NB4 (cell line): Measurements from ENCODE around the gene TTLL13.
"Not testable (repeated sequence)": the region's sequence is repeated elsewhere in the genome, so short reads cannot be mapped to it uniquely, and the experiment has no call there.

Source experiments
- DNase-seq: peaks from one replicate; pipeline ENCODE4 v3.0.0; 2010; ENCODE audit warnings: low read depth
- H3K4me3 ChIP-seq: one replicate; pipeline ENCODE4 v1.5.1; 2011; ENCODE audit warnings: mild to moderate bottlenecking, low read depth, low read length, moderate library complexity
- CTCF ChIP-seq: IDR thresholded peaks from one replicate; pipeline ENCODE4 v1.5.1; 2012; ENCODE audit warnings: low read depth, low read length
- MAX ChIP-seq: IDR thresholded peaks from 2 replicates; pipeline ENCODE4 v1.6.1; 2011; ENCODE audit warnings: low read depth, low read length
- MYC ChIP-seq: IDR thresholded peaks from 2 replicates; pipeline ENCODE4 v1.6.1; 2011; ENCODE audit warnings: low read depth, low read length
- POLR2A ChIP-seq: IDR thresholded peaks from 2 replicates; pipeline ENCODE4 v1.6.1; 2011; ENCODE audit warnings: mild to moderate bottlenecking; ENCODE audit not compliant: insufficient read length; ENCODE audit errors: extremely low read depth

The TTLL13 gene

GRCh38 chr15:90294601-90295269 is 45.4 kb downstream of the TTLL13 start:
- TF ChIP-seq POLR2A: no peak
- TF ChIP-seq CTCF: no peak
- no peak for TF ChIP-seq MAX
- no peak for TF ChIP-seq MYC
- no peak overlapping the region for H3K4me3 ChIP-seq
- no peak for DNase-seq

DNA sequence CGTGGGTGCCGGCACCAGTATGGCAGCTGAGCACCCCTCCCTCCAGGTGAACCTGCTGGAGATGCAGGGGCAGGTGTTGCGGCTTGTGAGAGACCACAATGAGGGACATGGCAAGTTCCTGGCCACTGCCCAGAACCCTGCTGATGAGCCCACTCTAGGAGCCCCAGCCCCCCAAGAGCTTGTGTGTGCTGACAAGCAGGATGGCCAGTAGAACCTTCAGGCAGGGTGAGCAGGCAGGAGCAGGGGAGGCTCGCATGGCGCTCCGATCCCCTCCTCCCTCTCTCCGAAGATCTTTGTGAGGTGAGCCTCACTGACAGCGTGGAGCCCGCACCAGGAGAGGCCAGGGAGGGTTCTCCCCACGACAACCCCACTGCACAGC is 45.9 kb downstream of the TTLL13 start:
- no peak overlapping the region for H3K4me3 ChIP-seq
- DNase-seq: no peak
- TF ChIP-seq MYC (no peak), POLR2A (no peak), CTCF (no peak), MAX (no peak)

GRCh38 chr15:90296316-90296884 is 47.0 kb downstream of the TTLL13 start:
- not testable (repeated sequence) for DNase-seq, H3K4me3 ChIP-seq

GRCh38 chr15:90297021-90297420 is 47.7 kb downstream of the TTLL13 start:
- H3K4me3 ChIP-seq: no peak overlapping the region
- DNase-seq: no peak
- TF ChIP-seq MYC (no peak), CTCF (no peak), POLR2A (no peak), MAX (no peak)

GRCh38 chr15:90300541-90300940 is 51.2 kb downstream of the TTLL13 start:
- DNase-seq: no peak
- no peak for TF ChIP-seq MAX
- TF ChIP-seq CTCF: no peak
- no peak for TF ChIP-seq MYC
- TF ChIP-seq POLR2A: no peak
- no peak overlapping the region for H3K4me3 ChIP-seq

GRCh38 chr15:90300988-90301706 is 51.8 kb downstream of the TTLL13 start:
- TF ChIP-seq POLR2A (no peak), MAX (no peak), CTCF (peak; percentile 97)
- DNase-seq: peak; percentile 73
- no peak overlapping the region for H3K4me3 ChIP-seq
